Subcutaneous abdominal adipose tissue (tissue), 5 donors: ENCODE results near the gene GCH1.

ENCODE experiments used
- H3K27ac ChIP-seq: one replicate; pipeline ENCODE4 v1.7.0; 2013; ENCODE audit warnings: low read depth, mild to moderate bottlenecking, inconsistent platforms, low read length, moderate library complexity
- H3K27me3 ChIP-seq, 5 donors: one replicate each; pipeline ENCODE4 v1.7.0; 2013; ENCODE audit warnings: low read length in 5 of 5, inconsistent platforms in 1 of 5; ENCODE audit not compliant: control insufficient read depth in 5 of 5, insufficient read depth in 4 of 5
- H3K36me3 ChIP-seq, 5 donors: one replicate each; pipeline ENCODE4 v1.7.0; 2013; ENCODE audit warnings: low read length in 5 of 5; ENCODE audit not compliant: control insufficient read depth in 5 of 5, insufficient read depth in 5 of 5
- H3K4me1 ChIP-seq, 5 donors: one replicate each; pipeline ENCODE4 v1.7.0; 2013; ENCODE audit warnings: low read length in 5 of 5, mild to moderate bottlenecking in 3 of 5, moderate library complexity in 1 of 5; ENCODE audit not compliant: control insufficient read depth in 5 of 5, insufficient read depth in 5 of 5
- H3K4me3 ChIP-seq, 5 donors: one replicate each; pipeline ENCODE4 v1.7.0; 2013; ENCODE audit warnings: low read length in 5 of 5, low read depth in 1 of 5
- H3K9ac ChIP-seq, 5 donors: one replicate each; pipeline ENCODE4 v1.7.0; 2013; ENCODE audit warnings: low read length in 5 of 5, mild to moderate bottlenecking in 4 of 5, moderate library complexity in 3 of 5
- H3K9me3 ChIP-seq, 5 donors: one replicate each; pipeline ENCODE4 v1.7.0; 2013; ENCODE audit warnings: low read length in 5 of 5; ENCODE audit not compliant: control insufficient read depth in 5 of 5
- donor health status: healthy.
- donor health status: healthy.
- donor health status: healthy.
- donor health status: healthy.
- donor health status: healthy.

The GCH1 gene

DNA sequence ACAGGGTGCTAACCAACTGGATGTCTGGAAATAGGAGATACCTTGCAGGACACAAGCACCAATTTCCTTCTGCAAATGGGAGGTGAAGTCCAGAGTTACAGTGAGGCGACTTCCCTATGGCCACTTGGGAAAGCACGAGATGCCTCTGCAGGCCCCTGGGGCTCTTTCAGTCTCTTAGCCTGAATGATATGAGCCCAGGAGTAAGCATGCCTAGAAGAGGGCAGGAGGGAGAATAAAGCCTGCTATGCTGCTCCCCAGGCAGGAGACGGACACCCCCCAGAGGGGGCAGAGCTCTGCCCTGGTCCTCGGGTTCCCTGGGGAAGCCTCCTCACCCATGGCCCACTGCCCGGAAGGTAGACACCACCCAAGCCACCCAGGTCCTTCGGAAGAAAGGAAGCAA, 105.1 kb downstream of the GCH1 start:
- H3K27ac ChIP-seq: no peak overlapping the region
- no peak overlapping the region for H3K4me3 ChIP-seq
- no peak overlapping the region for H3K9ac ChIP-seq
- no peaks in the 10 kb centered on the region for H3K4me1 ChIP-seq
- no peaks in the 10 kb centered on the region for H3K27me3 ChIP-seq
- peaks cover 0 to 7% (median 0%) of the 10 kb centered on the region in 5 donors for H3K36me3 ChIP-seq
- H3K9me3 ChIP-seq: peaks cover 2 to 12% (median 11%) of the 10 kb centered on the region in 5 donors

DNA sequence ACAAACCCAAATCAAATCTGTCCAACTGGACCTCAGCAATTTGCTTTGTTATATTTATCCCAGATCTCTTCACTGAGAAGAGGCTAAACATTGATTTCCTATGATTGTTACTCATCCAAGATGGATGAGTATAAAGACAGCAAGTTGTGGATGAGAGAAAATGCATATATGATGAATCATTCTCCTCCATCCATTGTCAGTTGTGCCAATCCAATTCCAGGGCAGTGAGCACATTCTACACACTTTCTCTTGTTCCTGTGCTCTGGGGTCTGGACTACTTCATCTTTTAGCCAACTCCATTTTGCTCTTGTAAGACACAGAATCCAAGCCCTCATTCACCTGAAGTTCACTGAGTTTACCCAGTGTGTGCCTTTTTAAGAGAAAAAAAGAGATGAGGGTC, 105.7 kb downstream of the GCH1 start:
- Histone ChIP-seq H3K27me3 (no peaks in the 10 kb centered on the region), H3K4me3 (no peak overlapping the region), H3K9ac (no peak overlapping the region), H3K9me3 (peaks cover 2 to 12% (median 11%) of the 10 kb centered on the region in 5 donors), H3K36me3 (peaks cover 0 to 7% (median 2%) of the 10 kb centered on the region in 5 donors), H3K4me1 (no peaks in the 10 kb centered on the region), H3K27ac (no peak overlapping the region)

DNA sequence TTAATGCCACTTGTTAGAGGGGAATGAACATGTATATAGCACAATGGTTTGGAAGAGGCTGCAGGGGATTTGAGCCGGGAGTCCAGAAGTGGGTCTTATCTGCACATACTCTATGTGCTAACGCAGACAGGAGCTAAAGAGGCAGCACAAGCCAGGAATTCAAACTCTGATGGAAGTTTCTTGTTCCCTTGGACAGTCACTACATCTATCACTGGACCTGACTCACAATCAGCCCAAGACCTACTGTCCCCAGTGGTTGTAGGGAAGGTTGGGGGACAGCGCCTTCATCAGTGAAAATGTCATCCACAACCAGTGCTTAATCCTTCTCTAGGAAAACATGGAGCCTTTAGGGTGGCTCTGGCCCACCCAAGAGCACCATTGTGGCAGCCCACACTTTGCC, 107.8 kb downstream of the GCH1 start:
- Histone ChIP-seq H3K4me1 (no peaks in the 10 kb centered on the region), H3K27me3 (no peaks in the 10 kb centered on the region), H3K4me3 (no peak overlapping the region), H3K36me3 (peaks cover 13 to 17% (median 14%) of the 10 kb centered on the region in 5 donors), H3K27ac (no peak overlapping the region), H3K9me3 (peaks cover 2 to 12% (median 11%) of the 10 kb centered on the region in 5 donors), H3K9ac (no peak overlapping the region)

DNA sequence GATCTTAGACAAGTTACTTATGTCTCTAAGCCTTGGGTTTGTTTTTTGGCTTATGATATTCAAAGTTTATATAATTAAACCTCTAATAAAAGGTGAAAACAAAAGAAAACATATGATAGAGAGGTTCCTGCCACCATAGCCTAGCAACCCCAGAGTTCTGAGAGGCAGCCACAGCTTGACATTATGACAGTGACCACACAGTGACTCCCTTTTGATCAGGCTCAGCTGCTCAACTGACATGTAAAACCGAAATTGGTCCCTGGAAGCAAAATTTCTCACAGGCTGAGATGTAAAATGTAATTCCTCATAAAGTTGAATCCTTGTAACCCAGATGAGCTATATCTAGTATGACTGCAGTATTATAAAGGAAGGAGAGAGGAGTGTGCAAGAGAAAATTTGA, 108.5 kb downstream of the GCH1 start:
- H3K27ac ChIP-seq: no peak overlapping the region
- no peaks in the 10 kb centered on the region for H3K27me3 ChIP-seq
- no peaks in the 10 kb centered on the region for H3K4me1 ChIP-seq
- no peak overlapping the region for H3K4me3 ChIP-seq
- peaks cover 17 to 22% (median 19%) of the 10 kb centered on the region in 5 donors for H3K36me3 ChIP-seq
- H3K9me3 ChIP-seq: peaks cover 2 to 12% (median 11%) of the 10 kb centered on the region in 5 donors
- H3K9ac ChIP-seq: no peak overlapping the region

DNA sequence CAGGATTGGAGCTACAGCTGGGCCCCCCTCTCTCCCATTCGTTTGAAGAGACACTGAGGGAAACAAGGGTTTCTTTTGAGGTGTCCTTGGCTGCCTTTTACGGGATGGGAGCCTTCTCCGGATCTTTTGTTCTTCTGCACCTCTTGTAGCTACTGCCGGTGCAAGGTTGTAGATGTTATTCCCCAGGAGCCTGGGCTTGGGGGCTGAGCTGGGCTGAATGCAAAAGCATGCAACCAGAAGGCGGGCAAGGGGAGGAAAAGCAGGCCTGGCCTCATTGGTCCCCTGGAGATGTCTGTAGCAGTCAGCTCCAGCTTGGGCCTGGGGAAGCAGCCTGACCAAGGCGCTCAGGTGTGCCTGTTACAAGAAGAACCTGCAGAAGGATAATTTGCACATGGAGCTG, 110.3 kb downstream of the GCH1 start:
- no peaks in the 10 kb centered on the region for H3K27me3 ChIP-seq
- H3K4me3 ChIP-seq: no peak overlapping the region

More for the DNA sequence above, 110.3 kb downstream of the GCH1 start:
- Histone ChIP-seq H3K27ac (no peak overlapping the region), H3K4me1 (no peaks in the 10 kb centered on the region), H3K36me3 (peaks cover 17 to 40% (median 38%) of the 10 kb centered on the region in 5 donors), H3K9me3 (peaks cover 2 to 12% (median 11%) of the 10 kb centered on the region in 5 donors), H3K9ac (no peak overlapping the region)
